GM13976 (cell line): ENCODE data around the gene STAP2.
"Not testable (repeated sequence)": the region's sequence is repeated elsewhere in the genome, so short reads cannot be mapped to it uniquely, and the experiment has no call there.

Experiments used
- DNase-seq: peaks from one replicate; pipeline ENCODE4 v3.0.0; 2012; ENCODE audit warnings: low spot score
- in situ Hi-C: fragments of 300-500 bp; cut with MboI; formaldehyde crosslinking; loops from one replicate; pipeline ENCODE4 v1.12.0; 2022; ENCODE audit warnings: low sequenced_read_pairs, mixed read lengths, inconsistent platforms; ENCODE audit not compliant: unreplicated experiment
- TF ChIP-seq, protein P1 (sequence below): IDR thresholded peaks from 2 replicates; pipeline ENCODE4 v1.5.1; 2012; ENCODE audit warnings: borderline replicate concordance, mild to moderate bottlenecking; ENCODE audit not compliant: insufficient read depth; ENCODE audit errors: extremely low read depth, missing control alignments, control extremely low read depth

Gene STAP2

DNA sequence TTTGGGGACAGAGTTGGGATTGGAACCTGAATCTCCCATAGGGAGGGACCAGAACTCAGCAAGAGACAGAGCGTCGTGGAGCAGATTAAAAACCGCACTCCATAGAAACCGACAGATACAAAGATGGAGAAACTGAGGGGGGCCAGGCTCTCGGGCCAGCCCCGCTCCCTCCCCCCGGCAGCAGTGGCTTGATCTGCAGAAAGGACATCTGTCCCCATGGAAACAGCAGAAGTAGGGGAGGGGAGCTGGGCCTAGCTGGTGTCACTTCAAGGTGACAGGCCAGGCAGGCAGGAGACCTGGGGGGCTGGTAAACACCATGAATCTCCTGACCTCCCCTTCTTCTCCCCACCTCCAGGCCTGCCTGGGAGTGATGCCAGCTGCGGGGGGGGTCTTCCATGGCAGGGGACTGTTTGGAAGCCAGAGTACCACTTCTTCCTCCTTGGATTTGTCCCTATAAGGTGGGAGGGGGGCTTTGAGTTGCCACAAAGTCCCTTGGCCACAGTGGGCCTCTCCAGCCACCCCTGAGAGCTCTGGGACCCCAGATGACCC is 47.4 kb downstream of the STAP2 start:
- in situ Hi-C loops = no loop called here
- no peak for DNase-seq
- TF ChIP-seq, protein P1, sequence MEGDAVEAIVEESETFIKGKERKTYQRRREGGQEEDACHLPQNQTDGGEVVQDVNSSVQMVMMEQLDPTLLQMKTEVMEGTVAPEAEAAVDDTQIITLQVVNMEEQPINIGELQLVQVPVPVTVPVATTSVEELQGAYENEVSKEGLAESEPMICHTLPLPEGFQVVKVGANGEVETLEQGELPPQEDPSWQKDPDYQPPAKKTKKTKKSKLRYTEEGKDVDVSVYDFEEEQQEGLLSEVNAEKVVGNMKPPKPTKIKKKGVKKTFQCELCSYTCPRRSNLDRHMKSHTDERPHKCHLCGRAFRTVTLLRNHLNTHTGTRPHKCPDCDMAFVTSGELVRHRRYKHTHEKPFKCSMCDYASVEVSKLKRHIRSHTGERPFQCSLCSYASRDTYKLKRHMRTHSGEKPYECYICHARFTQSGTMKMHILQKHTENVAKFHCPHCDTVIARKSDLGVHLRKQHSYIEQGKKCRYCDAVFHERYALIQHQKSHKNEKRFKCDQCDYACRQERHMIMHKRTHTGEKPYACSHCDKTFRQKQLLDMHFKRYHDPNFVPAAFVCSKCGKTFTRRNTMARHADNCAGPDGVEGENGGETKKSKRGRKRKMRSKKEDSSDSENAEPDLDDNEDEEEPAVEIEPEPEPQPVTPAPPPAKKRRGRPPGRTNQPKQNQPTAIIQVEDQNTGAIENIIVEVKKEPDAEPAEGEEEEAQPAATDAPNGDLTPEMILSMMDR = no peak

DNA sequence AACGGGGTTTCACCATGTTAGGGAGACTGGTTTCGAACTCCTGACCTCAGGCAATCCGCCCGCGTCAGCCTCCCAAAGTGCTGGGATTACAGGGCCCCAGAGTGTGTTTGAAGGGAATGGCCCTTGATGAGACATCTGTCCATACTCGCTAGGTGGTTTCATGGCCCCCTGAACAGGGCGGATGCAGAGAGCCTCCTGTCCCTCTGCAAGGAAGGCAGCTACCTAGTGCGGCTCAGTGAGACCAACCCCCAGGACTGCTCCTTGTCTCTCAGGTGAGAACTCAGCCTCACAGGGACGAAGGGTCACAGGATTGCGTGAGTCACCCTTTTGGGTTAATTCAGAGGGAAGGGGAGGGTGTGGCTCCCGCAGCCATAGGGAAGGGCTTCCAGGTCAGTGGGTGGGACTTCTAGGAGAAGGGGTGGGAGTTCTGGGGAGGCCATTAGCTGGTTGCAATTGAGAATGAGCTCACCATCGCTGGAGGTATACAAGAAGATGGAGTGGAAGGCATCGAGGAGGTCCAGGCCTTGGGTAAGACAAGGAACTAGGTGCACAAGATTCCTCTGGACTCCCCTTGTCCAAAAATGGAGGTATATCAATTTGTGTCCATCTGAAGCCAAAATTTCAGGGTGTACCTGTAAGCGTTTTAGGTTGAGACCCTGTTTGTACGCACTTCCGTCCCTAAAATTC is 50.4 kb downstream of the STAP2 start:
- in situ Hi-C loops = no loop called here
- TF ChIP-seq, protein P1 = no peak
- no peak for DNase-seq

DNA sequence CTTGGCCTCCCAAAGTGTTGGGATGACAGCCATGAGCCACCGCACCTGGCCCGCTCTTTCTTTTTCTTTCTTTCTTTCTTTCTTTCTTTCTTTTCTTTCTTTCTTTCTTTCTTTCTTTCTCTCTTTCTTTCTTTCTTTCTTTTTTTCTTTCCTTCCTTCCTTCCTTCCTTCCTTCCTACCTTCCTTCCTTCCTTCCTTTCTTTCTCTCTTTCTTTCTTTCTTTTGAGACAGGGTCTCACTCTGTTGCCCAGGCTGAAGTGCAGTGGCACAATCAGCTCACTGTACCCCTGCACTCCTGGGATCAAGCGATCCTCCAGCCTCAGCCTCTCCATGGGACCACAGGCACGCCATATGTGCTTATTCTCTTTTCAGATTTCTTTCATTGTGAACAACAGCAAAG is 52.5 kb downstream of the STAP2 start:
- in situ Hi-C loops = not testable (repeated sequence)

DNA sequence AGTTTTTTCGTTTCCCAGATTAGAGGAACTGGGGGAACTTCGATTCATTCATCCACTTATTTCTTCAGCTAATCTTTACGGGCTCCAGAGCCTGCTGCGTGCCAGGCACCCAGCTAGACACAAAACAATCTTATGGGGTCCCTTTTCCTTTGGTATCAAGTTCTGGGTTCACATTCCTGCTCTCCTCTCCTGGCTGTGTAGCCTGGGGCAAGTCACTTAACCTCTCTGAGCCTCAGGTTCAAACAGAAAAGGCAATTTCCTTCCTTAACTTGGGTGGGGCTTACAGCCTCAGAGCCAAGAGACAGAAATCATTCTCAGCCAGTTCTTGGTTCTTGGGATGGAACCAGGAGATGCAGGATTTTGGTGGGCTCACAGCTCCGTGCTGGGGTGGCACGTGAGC is 53.7 kb downstream of the STAP2 start:
- in situ Hi-C loops = no loop called here
- TF ChIP-seq, protein P1 = no peak
- DNase-seq = no peak

More for the DNA sequence above, 52.5 kb downstream of the STAP2 start:
- DNase-seq = not testable (repeated sequence)

DNA sequence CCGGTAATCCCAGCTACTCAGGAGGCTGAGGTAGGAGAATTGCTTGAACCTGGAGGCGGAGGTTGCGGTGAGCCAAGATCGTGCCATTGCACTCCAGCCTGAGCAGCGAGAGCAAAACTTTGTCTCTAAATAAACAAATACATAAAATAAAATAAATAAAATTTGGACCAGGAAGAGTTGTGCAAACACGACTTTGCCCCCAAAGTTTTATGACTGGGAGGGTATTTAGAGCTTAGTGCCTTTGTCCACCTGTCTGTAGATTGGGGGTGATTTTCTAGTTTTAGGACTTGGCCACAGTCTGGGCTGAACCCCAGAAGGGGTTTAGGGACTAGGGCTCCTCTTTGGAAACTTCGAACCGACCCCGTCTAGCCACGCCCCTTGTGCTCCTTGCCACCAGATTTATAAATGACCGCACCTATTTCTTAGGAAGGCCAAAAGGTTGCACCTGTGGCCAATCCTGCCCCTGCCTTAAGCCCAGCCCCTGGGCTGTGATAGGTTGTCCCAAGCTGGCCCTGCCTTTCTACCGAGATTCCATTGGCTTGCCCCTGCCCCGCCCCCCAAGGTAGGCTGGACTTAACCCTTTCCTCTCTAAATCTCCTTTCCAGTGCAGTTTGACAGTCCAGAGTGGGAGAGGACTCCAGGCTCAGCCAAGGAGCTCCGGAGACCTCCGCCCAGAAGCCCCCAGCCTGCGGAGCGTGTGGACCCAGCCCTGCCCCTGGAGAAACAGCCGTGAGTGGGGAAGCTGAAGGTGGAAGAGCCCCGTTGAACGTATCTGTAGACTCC is 54.3 kb downstream of the STAP2 start:
- in situ Hi-C loops = no loop called here
- no peak for DNase-seq
- TF ChIP-seq, protein P1 = no peak

DNA sequence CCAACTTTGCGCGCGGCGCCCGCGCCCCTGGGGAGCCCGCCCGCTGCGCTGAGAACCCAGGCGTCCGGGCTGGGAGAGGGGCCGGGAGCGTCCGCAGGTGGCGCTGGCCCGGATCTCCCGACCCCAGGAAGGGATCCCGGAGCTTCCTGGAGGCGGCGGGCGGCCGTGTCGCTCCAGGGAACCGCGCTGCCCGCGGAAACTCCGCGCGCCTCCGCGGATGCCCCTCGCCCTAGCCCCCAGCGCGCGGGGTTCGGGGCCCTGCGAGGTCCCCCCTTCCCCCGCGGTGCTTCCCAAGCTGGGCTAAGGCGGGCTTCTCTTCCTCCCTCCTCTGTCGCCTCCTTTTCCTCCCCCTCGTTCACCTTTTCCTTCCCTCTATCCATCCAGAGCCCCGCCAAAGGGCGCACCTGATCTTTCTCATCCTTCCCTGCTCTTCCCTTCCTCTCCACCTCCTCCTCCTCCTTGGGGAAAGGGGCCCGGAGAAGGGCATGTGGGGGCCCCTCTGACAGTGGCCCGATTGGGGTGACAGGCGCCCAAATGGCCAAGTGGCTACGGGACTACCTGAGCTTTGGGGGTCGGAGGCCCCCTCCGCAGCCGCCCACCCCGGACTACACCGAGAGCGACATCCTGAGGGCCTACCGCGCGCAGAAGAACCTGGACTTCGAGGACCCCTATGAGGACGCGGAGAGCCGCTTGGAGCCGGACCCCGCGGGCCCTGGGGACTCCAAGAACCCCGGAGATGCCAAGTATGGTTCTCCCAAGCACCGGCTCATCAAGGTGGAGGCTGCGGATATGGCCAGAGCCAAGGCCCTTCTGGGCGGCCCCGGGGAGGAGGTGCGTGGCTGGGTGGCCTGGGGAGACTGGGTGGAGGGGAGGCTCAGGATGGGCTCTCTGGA is 58.9 kb downstream of the STAP2 start:
- in situ Hi-C loops = no loop called here
- DNase-seq = no peak
- TF ChIP-seq, protein P1 = no peak
